ENCODE results near the gene PRKD1.
"Not testable (repeated sequence)": the region's sequence is repeated elsewhere in the genome, so short reads cannot be mapped to it uniquely, and the experiment has no call there.

The PRKD1 gene

GRCh38 chr14:29900609-29901350 is 26.9 kb downstream of the PRKD1 start:
- no peak for DNase-seq (ENCODE audit: low read depth, low spot score)

- no peak for DNase-seq (ENCODE audit: low read depth, low spot score)
These were observed 29.2 kb downstream of the PRKD1 start for GRCh38 chr14:29898470-29898869.

GRCh38 chr14:29897181-29897580 is 30.5 kb downstream of the PRKD1 start:
- DNase-seq (ENCODE audit: low read depth, low spot score), result no peak

GRCh38 chr14:29896354-29896821 is 31.3 kb downstream of the PRKD1 start:
- DNase-seq (ENCODE audit: low read depth, low spot score), result no peak

GRCh38 chr14:29895591-29896083 is 32.0 kb downstream of the PRKD1 start:
- DNase-seq (ENCODE audit: low read depth, low spot score), result no peak

GRCh38 chr14:29893989-29894388 is 33.7 kb downstream of the PRKD1 start:
- DNase-seq (ENCODE audit: low read depth, low spot score), result no peak

GRCh38 chr14:29892327-29892726 is 35.3 kb downstream of the PRKD1 start:
- DNase-seq (ENCODE audit: low read depth, low spot score), result no peak

GRCh38 chr14:29885988-29886387 is 41.7 kb downstream of the PRKD1 start:
- DNase-seq (ENCODE audit: low read depth, low spot score), result no peak

- no peak for DNase-seq (ENCODE audit: low read depth, low spot score)
These were observed 59.6 kb downstream of the PRKD1 start for GRCh38 chr14:29868000-29868399.

- no peak for DNase-seq (ENCODE audit: low read depth, low spot score)
These were observed 62.3 kb downstream of the PRKD1 start for GRCh38 chr14:29865299-29865698.

GRCh38 chr14:29861996-29862395 is 65.7 kb downstream of the PRKD1 start:
- DNase-seq (ENCODE audit: low read depth, low spot score), result no peak

GRCh38 chr14:29858299-29858698 is 69.3 kb downstream of the PRKD1 start:
- DNase-seq (ENCODE audit: low read depth, low spot score), result no peak

- DNase-seq (ENCODE audit: low read depth, low spot score), result no peak
These were observed 70.1 kb downstream of the PRKD1 start for GRCh38 chr14:29857551-29857950.

GRCh38 chr14:29856516-29856915 is 71.1 kb downstream of the PRKD1 start:
- DNase-seq (ENCODE audit: low read depth, low spot score), result no peak

GRCh38 chr14:29853691-29854090 is 74.0 kb downstream of the PRKD1 start:
- not testable (repeated sequence) for DNase-seq (ENCODE audit: low read depth, low spot score)

GRCh38 chr14:29853272-29853671 is 74.4 kb downstream of the PRKD1 start:
- no peak for DNase-seq (ENCODE audit: low read depth, low spot score)

GRCh38 chr14:29851397-29851796 is 76.2 kb downstream of the PRKD1 start:
- no peak for DNase-seq (ENCODE audit: low read depth, low spot score)

GRCh38 chr14:29847056-29847380 is 80.6 kb downstream of the PRKD1 start:
- no peak for DNase-seq (ENCODE audit: low read depth, low spot score)

- no peak for DNase-seq (ENCODE audit: low read depth, low spot score)
These were observed 81.2 kb downstream of the PRKD1 start for GRCh38 chr14:29846339-29847055.

- no peak for DNase-seq (ENCODE audit: low read depth, low spot score)
These were observed 83.7 kb downstream of the PRKD1 start for GRCh38 chr14:29843981-29844380.

- DNase-seq (ENCODE audit: low read depth, low spot score), result no peak
These were observed 85.4 kb downstream of the PRKD1 start for GRCh38 chr14:29842228-29842627.

GRCh38 chr14:29840369-29840892 is 87.2 kb downstream of the PRKD1 start:
- not testable (repeated sequence) for DNase-seq (ENCODE audit: low read depth, low spot score)

GRCh38 chr14:29839691-29840090 is 88.0 kb downstream of the PRKD1 start:
- DNase-seq (ENCODE audit: low read depth, low spot score), result not testable (repeated sequence)

Data from activated CD4-positive, CD25-positive, alpha-beta regulatory T cell treated with anti-CD3 and anti-CD28 coated beads, Interleukin-2, amount 50 U/mL, for 16 hours (primary cell).